ENCODE results near the gene GOT1.

GOT1 gene

GRCh38 chr10:99394256-99394655, 36.2 kb downstream of the GOT1 start:
- peak; percentile 75 for DNase-seq

- no peak for DNase-seq
Measured at GRCh38 chr10:99393683-99394082, 36.7 kb downstream of the GOT1 start.

- no peak for DNase-seq
Measured at GRCh38 chr10:99393036-99393435, 37.4 kb downstream of the GOT1 start.

- DNase-seq: no peak
Measured at GRCh38 chr10:99391346-99391745, 39.1 kb downstream of the GOT1 start.

- peak; percentile 75 for DNase-seq
Measured at GRCh38 chr10:99389729-99390480, 40.5 kb downstream of the GOT1 start.

GRCh38 chr10:99387541-99387940, 42.9 kb downstream of the GOT1 start:
- DNase-seq: no peak

GRCh38 chr10:99387071-99387470, 43.4 kb downstream of the GOT1 start:
- no peak for DNase-seq

GRCh38 chr10:99382176-99382575, 48.2 kb downstream of the GOT1 start:
- DNase-seq: no peak

- DNase-seq: peak; percentile 1
Measured at GRCh38 chr10:99375426-99375825, 55.0 kb downstream of the GOT1 start.

GRCh38 chr10:99374972-99375371, 55.5 kb downstream of the GOT1 start:
- DNase-seq: no peak

GRCh38 chr10:99374526-99374925, 55.9 kb downstream of the GOT1 start:
- no peak for DNase-seq

- DNase-seq: no peak
Measured at GRCh38 chr10:99372546-99373271, 57.7 kb downstream of the GOT1 start.

GRCh38 chr10:99370993-99371392, 59.4 kb downstream of the GOT1 start:
- DNase-seq: peak; percentile 59

- DNase-seq: no peak
Measured at GRCh38 chr10:99369551-99369950, 60.9 kb downstream of the GOT1 start.

- DNase-seq: no peak
Measured at GRCh38 chr10:99369126-99369525, 61.3 kb downstream of the GOT1 start.

GRCh38 chr10:99368646-99369045, 61.8 kb downstream of the GOT1 start:
- DNase-seq: no peak

- DNase-seq: no peak
Measured at GRCh38 chr10:99366666-99367065, 63.8 kb downstream of the GOT1 start.

- DNase-seq: no peak
Measured at GRCh38 chr10:99365736-99366135, 64.7 kb downstream of the GOT1 start.

- no peak for DNase-seq
Measured at GRCh38 chr10:99365311-99365710, 65.1 kb downstream of the GOT1 start.

GRCh38 chr10:99364125-99364524, 66.3 kb downstream of the GOT1 start:
- no peak for DNase-seq

GRCh38 chr10:99360934-99361333, 69.5 kb downstream of the GOT1 start:
- no peak for DNase-seq

- DNase-seq: no peak
Measured at GRCh38 chr10:99358101-99358500, 72.3 kb downstream of the GOT1 start.

GRCh38 chr10:99357691-99358090, 72.7 kb downstream of the GOT1 start:
- DNase-seq: no peak

GRCh38 chr10:99353182-99353581, 77.2 kb downstream of the GOT1 start:
- DNase-seq: no peak

GRCh38 chr10:99347672-99348071, 82.8 kb downstream of the GOT1 start:
- DNase-seq: peak; percentile 21
